Activated effector memory CD4-positive, alpha-beta T cell treated with Interleukin-2 at 50 U/mL for 16 hours (primary cell): ENCODE measurements around the gene OR1I1.

Experiments
- DNase-seq: peaks from one replicate; pipeline ENCODE4 v3.0.0-alpha.2; 2020

OR1I1 gene

DNA sequence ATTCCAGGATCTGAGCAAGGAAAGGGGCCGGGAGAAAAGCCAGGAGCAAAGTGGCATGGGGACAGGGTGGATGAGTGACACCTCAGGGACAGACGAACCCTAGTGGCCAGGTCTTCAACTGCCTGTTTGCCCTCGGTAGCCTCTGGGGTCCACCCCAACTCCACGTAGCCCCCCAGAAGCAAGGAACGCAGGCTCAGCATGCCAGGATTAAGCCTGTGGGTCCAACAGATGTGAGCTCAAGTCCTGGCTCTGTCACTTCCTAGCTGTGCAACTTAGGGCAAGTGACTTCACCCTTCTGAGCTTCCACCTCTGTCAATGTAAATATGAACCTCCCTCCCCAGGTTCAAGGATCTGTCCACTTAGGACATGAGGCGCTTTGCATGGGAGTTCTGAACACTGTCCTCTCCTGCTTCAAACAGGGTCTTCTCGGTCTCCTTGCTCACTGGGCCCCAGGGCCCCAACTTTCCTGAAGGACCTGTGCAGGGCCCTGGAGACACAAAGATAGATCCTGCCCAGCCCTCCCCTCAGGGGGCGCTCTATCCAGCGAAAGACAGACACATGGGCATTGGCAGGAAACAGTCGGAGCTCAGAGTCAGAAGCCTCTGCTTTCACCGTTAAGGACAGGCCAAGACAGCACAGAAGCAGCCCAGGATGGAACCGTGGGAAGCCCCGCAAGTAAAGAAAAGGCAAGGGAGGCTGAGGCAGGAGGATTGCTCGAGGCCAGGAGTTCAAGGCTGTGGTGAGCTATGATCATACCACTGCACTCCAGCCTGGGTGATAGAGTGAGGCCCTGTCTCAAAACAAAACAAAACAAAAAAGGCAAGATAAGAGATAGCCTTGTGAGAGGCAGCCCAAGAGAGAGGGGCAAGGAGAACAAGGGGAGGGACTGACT is 38.4 kb downstream of the OR1I1 start:
- no peak for DNase-seq

DNA sequence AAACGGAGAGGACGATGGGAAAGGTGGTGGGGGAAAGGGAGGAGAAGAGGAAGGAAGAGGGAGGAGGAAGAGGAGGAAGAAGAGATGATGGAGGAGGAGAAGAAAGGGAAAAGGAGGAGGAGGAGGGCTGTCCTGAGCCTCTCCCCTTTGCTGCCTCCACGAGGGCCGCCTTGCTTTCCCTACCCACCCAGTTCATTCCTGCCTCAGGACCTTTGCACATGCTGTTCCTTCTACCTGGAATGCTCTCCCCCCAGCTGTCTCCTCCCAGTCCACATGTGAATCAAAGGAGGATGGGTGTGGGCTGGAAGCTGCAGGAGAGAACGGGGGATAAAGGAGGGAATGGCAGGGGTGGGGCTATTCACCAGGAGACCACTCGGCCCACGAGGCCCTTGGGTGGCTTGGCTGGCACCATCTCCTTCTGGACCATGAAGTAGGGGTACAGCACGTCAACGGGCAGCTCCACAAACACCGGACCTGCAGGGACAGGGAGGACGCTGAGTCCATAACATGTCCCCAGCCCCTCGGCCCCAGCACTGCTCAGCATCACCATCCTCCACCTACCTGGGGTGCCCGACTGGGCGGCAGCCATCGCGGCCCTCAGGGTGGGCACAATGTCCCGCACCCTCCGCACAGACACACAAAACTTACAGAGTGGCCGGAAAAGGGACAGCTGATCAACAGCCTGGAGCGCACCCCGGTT is 40.5 kb downstream of the OR1I1 start:
- DNase-seq: no peak

DNA sequence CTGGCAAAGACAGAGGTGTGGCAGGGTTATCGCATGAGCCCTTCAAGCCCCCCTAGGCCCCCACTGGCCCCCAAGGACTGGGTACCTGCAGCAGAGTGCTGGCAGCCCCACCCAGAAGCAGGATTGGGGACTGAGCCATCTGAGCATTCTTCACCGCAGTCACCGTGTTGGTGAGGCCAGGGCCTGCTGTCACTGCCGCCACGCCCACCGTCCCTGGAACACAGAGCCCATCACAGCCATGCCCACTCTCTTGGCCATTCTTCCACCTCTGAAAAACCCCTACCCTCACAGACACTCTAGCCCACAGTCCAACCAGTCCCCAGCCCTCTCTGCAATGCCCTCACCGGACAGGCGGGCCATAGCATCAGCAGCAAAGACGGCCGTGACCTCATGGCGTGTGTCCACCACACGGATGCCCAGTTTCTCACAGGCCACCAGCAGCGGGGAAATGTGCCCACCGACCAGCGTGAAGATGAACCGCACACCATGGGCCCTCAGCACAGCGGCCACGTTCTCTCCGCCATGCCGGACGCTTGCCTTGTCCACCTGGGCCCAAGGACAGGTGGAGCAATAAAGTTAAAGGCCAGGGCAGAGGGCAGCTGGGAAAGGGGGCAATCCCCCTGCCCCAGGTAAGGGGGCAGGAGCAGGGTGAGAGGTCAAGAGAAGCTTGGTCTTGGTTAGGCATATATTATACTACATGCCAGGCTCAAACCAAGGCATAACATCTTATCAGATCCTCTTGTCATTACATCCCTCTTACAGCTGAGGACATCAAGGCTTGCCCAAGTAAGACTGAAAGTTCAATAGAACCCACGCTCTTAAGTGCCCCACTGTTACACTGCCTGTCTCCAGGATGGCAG is 41.2 kb downstream of the OR1I1 start:
- no peak for DNase-seq

DNA sequence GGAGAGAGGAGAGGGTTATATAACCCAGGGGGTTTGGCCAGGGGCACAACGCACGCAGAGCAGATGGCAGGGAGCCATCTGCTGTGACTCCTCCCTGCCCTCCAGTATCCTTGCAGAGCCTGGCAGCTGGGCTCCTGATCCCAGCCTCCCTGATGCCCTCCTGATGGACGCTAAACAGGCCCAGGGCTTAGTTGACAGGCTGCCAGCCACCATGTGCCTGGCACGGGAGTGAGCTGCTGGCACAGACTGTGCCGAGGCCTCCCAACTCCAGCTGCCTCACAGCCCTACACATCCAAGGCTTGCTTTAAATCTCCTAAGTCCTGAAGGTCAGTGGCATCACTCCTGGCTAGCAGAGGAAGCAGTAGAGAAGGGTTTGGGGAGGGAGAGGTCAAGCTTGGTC is 41.9 kb downstream of the OR1I1 start:
- no peak for DNase-seq

DNA sequence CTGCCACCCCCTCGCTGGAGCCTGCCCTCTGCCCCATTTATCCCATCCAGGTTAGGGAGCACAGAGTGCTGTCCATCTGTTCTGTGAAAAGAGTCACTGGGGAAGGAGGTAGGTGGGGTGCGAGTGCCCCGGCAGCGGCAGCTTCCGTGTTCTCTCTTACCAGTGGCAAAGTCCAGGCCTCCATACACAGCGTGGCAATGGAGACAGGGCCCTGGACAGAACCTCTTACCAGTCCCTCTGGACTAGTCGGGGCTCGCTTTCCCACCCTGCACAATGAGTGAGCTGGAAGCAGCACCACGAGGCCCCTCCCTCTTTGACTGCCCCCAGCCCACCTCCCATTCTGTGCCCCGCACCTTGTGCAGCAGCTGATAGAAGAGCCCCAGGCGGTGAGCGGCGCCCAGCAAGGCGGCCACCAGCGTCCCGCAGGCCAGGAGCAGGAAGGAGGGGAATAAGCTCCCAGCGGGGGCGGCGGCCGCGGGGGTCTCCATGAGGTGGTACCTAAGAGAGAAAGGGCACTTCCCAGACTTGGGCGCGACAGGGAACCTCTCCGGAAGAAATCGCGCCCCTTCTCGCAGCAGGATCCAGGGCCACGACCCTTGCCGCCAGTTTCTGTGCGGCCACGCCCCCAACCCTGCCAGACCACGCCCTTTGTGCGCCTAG is 42.7 kb downstream of the OR1I1 start:
- DNase-seq: peak; percentile 5

DNA sequence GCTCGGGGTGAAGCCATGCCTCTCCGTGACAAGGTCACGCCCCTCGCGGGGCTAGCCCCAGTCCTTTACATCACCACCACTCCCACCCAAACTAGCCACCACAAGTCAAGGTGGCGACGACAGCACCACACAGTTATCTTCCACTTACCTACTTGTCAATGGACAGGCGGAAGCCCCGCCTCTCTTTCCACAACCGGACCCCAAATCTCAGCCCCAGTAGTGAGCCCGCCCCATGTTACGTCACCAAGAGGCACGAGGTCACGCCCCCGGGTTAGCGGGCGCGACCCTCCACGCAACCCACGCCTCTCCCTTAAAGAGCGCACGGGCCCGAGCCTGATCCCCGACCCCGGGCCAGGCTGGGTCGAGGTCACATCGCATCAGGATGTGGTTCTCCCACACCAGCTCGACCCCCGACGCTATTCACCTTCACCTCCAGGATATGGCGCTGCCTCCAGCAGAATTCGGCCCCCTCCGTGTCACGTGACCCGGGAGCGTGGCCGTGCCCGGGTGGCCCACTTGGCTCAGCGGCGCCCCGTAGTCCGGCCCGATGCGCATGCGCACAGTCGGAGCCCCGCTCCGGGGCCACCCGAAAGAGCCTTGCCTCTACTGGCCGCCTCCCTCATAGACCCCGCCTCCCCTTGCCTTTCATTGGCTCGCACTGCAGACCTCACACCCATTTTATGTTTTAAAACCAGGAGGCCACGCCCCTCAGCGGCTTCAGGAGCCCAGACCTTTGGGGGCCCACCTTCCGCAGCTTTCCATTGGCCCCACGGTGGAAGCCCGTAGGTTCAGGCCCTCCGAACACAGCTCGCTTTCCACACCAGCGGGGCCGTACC is 43.4 kb downstream of the OR1I1 start:
- DNase-seq: peak; percentile 93

DNA sequence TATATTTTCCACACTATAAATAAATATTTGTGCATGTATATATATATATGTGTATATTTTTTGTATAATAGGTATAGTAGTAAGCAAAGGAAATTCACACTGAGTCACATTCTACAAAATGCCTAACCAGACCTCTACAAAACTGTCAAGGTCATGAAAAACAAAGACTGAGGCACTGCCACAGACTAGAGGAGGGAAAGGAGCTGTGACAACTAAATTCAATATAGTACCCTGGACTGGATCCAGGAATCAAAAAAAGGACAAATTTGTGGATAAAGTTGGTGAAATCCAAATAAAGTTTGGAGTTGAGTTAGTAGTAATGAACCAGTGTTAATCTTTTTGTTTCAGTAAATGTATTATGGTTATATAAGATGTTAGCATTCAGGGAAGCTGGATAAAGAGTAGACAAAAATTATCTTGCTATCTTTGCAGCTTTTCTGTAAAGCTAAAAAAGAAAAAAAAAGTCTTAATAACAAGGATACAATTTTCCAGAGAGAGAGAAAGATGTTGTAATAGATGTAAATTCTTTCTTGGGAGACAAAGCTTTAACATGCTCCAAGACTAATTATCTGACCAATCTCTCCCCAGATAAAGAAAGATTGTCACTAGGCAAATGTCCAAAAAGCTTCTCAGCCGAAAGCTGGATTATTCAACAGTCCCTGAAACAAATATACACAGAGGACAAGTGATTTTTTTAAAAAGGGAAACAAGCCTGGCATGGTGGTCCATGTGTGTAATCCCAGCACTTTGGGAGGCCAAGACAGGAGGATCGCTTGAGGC is 44.3 kb downstream of the OR1I1 start:
- DNase-seq: no peak

DNA sequence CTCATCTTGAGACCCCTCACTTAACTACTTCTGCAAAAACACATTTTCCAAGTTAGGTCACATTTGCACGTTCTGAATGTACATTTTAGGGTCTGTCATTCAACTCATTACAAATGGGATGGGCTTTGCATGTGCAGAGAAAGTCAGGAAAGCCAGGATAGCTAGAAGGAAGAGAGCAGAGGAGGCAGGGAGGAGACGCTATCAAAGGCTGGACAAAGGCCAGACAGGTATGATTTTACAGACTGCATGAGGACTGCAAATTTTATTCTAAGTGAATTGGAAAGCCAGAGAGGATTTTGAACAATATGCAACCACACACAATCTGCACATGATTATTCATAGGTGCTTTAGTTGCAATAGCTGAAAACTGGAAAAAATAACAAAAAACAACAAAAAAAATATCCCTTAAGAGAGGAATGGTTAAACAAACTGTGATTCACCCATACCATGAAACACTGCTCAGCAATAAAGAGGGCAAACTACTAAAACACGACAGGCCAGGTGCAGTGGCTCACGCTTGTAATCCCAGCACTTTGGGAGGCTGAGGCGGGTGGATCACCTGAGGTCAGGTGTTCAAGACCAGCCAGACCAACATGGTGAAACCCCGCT is 46.3 kb downstream of the OR1I1 start:
- DNase-seq: no peak

DNA sequence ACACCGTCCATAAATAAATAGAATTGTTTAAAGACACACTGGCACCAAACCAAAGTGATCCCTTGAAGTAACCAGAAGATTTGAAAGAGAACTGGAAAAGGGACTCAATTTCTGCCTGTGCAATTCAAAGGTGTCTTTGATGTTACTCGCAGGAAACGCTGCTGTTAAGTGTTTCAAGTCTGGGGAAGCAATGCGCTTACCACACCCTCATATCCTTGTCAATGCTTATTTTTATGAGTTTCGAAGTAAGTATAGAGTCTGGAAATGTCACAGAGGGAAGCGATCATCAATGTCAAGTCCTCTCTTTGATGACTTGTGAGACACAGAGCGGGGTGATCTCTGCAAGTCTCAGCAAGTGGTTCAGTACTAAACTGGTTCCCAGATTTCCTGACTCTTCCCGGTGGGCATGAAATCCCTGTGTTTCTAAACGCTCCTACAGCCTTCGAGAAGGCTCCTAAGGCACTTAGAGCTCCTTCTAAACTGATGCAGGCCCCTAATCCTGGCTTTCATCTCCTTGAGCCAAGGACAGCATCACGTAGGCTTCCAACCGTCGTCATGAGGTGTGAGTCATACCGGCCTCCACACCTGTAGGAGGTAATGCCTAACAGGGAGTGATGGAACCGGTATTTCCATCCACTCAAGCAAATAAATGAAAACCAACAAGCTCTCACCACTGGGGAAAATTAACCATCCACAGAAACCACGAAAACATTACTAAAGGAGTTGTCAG is 48.0 kb downstream of the OR1I1 start:
- DNase-seq: no peak

DNA sequence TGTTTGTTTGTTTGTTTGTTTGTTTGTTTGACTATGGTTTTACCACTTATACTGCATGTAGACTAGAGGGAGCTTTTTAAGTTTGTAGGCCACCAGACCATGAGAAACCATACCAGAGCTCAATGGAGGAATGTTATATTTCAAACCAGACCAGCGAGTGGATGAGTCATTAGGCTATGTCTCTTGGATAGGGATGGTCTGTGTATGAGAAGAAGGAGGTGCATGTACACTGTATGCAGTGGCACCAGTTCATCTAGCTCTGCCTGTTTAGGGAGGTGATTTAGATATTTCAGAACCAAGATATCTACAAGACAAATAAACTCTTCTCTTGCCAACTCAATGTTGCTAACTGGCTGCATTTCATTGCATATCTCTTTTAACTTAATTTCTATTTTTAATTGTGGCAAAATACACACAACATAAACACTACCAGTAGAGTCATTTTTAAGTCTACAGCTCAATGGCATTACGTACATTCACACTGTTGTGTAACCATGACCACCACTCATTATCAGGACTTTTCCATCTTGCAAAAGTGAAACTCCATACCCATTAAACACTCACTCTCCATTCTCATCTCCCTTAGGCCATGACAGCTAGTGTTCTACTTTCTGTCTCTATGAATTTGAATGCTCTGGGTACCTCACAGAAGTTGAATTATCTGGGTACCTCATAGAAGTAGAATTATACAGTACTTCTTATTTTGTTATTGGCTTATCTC is 54.4 kb downstream of the OR1I1 start:
- no peak for DNase-seq

DNA sequence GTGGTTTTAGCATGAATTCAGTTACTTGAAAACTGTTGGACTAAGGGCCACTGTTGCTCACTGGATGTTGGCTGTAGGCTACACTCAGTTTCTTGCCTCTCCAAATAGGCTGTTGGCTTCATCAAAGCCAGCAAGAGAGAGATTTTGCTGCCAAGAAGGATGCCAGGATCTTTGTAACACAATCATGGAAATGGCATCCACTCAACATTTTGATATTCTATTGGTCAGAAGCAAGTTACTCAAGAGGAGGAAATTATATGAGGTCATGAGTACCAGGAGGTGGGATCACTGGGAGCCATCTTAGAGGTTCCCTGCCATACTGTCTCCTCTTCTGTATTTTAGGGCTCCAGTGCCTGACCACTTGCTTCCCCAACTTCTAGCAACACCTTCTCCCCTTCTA is 55.8 kb downstream of the OR1I1 start:
- no peak for DNase-seq

DNA sequence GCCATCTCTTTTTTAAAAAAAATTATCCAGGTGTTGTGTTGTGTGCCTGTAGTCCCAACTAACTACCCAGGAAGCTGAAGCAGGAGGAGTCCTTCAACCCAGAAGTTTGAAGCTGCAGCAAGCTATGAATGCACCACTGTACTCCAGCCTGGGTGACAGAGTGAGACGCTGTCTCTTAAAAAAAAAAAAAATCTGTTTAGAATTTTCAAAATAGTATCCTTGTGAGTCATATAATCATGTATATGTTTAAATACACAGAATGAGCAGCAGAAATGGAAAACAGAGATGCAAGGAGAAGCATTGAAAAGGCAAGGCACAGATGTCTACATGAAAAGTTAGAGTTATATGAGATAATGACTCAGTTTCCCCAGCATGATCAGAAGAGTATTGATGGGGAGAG is 56.4 kb downstream of the OR1I1 start:
- DNase-seq: no peak

DNA sequence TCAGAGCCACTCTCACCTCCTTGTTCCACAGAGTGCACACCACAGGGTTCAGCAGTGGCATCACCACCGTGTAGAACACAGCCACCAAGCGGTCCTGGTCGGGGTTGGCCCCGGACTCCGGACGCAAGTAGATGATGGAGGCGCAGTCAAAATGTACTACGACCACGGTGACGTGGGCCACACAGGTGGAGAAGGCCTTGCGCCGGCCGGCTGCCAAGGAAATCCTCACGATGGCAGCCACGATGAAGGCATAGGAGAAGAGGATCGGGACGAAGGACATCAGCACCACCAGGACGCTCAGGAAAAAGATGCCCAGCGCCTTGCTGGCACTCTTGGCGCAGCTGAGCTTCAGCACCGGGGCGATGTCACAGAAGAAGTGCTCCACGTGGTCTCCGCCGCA is 59.1 kb downstream of the OR1I1 start:
- DNase-seq: no peak

DNA sequence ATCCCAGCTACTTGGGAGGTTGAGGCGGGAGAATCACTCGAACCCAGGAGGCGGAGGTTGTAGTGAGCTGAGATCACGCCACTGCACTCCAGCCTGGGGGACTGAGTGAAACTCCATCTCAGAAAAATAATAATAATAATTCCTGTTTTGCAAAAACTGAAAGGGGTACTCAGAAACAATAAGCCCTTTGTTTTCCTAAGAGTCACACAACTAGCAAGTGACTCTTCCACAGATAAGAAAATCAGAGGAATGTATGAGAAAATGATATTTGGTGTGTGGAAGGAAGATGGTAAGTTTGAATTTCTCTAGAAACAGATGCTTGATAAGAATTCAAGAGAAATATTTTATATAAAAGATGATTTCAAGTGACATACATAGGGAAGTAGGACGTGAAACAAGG is 60.3 kb downstream of the OR1I1 start:
- no peak for DNase-seq
